Activated gamma-delta T cell treated with Interleukin-2 at 50 U/mL for 16 hours (primary cell): ENCODE measurements around the gene DNMBP.
"Not testable (repeated sequence)": the region's sequence is repeated elsewhere in the genome, so short reads cannot be mapped to it uniquely, and the experiment has no call there.

Experiments
- DNase-seq: peaks from one replicate; pipeline ENCODE4 v3.0.0-alpha.2; 2020

The DNMBP gene

DNA sequence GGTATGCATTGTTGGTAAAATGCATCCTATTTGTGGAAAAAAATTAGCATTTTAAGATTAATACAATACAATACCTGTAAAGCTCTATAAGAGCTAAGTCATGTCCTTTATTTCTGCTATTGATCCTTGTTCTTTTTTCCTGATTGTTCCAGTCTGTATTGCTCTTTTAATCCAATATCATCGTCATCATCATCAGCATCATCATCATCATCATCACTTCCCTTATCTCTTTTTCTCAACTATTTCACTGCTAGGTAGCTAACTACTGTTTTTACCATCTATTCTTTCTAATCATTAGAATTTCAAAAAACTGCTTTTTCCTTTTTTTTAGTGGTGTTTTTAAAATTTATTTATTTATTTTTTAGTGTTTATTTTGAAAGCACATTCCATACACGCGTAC is 156.1 kb downstream of the DNMBP start:
- DNase-seq, result no peak

- DNase-seq, result no peak
Measured at GRCh38 chr10:99852481-99853213, 157.1 kb downstream of the DNMBP start.

DNA sequence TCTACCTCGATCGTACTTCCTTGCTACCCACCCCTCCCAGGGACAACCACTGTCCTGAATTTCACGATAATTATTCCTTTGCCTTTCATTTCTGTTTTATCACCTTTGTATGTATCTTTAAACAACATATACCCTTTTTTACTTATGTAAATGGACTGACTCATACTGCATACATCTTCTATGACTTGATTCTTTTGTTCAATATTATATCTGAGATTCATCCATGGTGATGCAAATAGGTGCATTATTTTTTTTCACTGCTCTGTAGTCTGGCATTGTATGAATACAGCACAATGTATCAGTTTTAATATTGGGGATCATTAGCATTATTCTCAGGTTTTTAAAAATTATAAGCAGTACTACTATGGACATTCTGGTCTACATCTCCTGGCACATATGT is 157.9 kb downstream of the DNMBP start:
- DNase-seq, result no peak

GRCh38 chr10:99850767-99851340 is 158.9 kb downstream of the DNMBP start:
- no peak for DNase-seq

- DNase-seq, result no peak
Measured at GRCh38 chr10:99850021-99850766, 159.6 kb downstream of the DNMBP start.

DNA sequence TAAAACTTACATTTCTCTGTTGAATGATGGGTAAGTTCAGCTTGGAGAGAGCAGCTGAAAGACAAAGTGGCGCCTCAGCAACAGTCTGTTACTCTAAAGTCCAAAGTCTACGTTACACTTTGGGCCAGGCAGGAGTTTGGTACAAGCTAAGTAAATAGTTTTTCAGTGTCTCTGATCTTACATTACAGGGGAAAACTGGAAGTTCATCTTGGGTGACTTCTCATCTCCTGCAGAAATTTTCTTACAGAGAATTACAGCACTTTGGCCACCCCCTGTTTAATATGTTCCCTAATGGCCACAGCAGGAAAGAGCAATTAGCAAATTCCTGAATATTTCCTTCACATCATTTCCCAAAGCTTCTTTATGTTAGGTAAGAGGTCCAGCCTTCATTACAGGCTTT is 160.2 kb downstream of the DNMBP start:
- DNase-seq, result no peak

DNA sequence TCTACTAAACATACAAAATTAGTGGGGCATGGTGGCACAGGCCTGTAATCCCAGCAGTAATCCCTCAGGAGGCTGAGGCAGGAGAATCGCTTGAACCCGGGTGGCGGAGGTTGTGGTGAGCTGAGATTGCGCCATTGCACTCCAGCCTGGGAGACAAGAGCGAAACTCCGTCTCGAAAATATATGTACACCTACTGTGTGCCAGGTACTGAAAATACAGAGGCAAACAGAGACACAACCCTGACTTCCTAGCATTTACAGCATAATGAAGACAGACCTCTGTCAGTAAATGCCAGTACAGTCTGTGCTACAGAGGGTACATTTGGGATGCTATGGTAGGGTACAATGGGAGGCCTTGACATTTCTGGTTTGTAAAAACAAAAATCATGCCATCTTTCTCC is 160.7 kb downstream of the DNMBP start:
- no peak for DNase-seq

DNA sequence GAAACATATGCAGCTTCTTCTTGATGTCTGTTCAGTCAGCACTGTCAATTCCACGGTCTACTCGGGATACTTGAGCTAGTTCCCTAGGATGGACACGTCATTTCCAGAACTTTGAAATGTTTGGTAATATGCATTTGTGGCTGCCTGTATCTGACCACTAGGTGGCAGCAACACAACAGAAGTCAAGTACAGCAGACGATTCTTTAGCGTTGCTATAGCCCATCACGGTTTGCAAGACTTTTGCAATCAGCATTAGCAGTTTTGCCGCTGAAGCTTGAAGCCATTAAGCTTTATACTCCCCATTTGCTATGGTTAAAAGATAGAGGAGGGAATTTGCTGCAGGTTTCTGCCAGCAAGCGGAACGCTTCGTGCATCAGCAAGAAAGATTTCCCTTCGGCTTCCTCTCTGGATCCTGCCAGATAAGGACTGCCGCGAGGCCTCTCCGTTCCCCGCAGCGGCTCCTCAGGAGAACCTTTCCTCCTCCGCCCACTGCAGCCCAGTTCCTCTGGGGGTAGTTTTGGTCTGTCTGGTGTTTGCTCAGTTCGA is 163.8 kb downstream of the DNMBP start:
- peak; percentile 74 for DNase-seq

DNA sequence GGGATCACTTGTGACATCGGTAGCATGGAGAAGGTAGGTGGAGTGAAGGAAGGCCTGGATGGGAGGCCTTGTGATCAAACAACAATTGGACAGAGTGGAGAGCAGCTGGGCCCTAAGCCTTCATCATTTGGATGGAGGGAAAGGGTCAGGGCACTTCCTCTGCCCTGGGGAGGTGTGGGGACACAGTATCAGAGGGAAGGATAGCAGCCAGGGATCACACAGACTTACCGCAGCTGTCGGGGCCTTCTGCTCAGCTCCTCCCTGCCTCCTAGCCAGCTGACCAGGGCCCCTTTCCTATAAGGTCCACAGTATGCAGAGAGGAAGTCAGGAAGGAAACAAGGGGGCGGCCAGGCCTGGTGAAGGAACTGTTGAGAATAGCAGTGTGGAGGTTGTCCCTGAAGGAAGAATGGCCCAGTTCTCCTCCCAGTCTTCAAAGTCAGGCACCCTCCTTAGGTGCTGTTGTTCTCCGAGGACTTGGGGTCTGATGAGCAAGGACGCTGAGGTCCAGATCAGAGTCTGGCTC is 165.3 kb downstream of the DNMBP start:
- DNase-seq, result no peak

DNA sequence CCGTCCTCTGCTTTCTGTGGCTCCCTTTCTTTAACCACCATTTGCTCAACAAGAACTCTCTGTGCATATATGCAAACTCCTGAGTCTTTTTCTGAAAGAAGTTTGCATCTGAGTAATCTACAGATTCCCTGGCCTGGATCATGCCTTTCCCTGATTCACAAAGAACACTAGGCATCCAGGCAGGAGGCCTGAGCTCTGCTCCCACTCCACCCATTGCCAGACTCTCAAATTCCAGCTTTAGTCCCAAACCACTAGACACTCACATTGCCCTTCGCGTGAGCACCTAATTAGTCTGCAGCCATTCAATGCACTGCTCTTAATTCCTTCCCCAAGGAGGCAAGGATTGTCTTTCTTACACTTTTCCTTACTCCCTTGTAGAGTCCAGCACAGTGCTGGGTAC is 166.4 kb downstream of the DNMBP start:
- no peak for DNase-seq

DNA sequence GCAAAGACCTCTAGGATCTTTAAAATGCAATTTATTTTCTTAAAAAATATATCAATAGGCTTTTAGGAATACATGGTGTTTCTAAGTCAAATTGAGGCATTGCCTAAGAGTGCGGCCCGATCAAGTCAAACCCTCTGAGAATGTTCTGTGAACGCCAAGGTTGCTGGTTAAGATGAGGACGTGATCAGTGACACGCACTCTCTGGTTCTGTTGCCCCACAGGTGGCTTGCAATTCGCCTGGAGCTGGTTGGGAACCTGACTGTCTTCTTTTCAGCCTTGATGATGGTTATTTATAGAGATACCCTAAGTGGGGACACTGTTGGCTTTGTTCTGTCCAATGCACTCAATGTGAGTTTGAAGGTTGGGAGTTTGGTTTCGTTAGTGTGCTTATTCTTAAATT is 168.0 kb downstream of the DNMBP start:
- DNase-seq, result no peak

- DNase-seq, result not testable (repeated sequence)
Measured at GRCh38 chr10:99840859-99841258, 168.9 kb downstream of the DNMBP start.

- no peak for DNase-seq
Measured at GRCh38 chr10:99836711-99837110, 173.0 kb downstream of the DNMBP start.

- no peak for DNase-seq
Measured at GRCh38 chr10:99835947-99836346, 173.8 kb downstream of the DNMBP start.

GRCh38 chr10:99834410-99834809 is 175.3 kb downstream of the DNMBP start:
- no peak for DNase-seq

DNA sequence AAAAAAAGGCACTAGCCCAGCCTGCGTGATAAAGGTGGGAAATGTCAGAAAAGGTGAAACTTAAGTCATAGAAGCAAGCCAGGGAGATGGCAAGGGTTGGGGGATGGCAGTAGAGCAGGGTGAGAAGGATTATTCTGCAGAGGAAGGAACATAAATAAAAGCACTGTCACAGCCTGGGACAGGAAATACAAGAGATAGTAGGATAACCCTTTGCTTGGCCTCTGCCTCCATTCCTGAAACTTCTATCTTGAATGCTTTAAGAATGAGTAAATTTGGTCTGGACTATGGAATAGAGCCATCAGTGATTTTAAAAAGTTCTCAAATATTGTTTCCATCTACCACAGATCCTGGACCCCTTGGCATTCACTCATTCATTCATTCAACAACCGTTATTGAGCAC is 177.3 kb downstream of the DNMBP start:
- DNase-seq, result no peak

- DNase-seq, result no peak
Measured at GRCh38 chr10:99828464-99828863, 181.3 kb downstream of the DNMBP start.

GRCh38 chr10:99827936-99828335 is 181.8 kb downstream of the DNMBP start:
- DNase-seq, result no peak
